Endothelial cell of hepatic sinusoid (primary cell): ENCODE results near the gene SPIRE2.
"Not testable (repeated sequence)": the region's sequence is repeated elsewhere in the genome, so short reads cannot be mapped to it uniquely, and the experiment has no call there.

ENCODE experiments used
- in situ Hi-C: cut with HindIII; loops from 2 replicates; pipeline ENCODE4 v1.10.0; 2017; ENCODE audit warnings: low sequenced_read_pairs

Gene SPIRE2

DNA sequence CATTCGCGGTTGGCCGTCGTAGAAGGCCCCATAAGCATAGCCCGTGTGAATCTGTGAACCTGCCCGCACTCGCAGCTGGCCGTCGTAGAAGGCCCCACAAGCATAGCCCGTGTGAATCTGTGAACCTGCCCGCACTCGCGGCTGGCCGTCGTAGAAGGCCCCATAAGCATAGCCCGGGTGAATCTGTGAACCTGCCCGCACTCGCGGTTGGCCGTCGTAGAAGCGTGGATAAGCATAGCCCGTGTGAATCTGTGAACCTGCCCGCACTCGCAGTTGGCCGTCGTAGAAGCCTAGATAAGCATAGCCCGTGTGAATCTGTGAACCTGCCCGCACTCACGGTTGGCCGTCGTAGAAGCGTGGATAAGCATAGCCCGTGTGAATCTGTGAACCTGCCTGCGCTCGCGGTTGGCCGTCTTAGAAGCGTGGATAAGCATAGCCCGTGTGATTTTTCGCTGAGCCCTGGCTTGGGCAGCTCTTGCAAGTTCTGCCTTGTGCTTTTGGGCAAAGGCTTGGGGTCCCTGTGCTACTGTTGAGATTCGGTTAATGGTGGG lies 6.6 kb downstream of the SPIRE2 start:
- in situ Hi-C loops = not testable (repeated sequence)

DNA sequence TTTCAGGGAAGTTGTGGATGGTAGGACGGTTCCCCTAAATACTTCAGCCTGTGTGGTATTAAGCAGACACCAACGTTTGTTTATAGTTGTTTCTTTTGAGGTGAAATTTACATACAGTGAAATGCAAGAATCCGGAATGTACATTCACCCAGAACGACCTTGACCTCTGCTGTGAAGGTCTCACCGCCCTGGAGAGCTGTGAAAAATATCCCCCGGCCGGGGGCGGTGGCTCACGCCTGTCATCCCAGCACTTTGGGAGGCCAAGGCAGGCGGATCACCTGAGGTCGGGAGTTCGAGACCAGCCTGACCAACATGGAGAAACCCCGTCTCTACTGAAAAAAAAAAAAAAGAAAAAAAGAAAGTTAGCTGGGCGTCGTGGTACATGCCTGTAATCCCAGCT lies 8.2 kb downstream of the SPIRE2 start:
- in situ Hi-C loops = not testable (repeated sequence)

DNA sequence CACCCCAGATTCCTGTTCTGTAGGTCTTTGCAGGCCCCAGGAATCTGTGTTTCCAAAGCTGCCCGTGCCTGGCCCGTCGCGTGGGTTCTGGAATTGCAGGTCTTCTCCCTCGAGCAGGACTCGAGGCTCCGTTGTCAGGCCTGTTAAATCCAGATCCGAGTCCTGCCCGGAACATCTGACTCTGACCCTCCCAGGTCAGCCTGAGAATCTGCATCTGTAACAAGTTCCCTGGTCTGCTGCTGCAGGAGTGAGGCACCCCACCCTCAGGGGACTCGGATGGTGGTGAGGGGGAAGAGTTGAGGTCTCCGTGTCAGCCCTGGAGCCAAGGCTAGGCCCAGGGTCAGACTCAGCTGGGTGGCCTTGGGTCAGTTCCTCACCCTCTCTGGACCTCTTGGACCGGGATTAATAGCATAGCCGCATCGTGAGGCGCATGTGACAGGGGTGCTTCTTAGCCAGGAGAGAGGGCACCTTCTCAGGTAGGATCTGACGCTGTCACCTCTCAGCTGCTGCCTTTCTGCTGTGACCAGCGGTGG lies 8.8 kb downstream of the SPIRE2 start:
- in situ Hi-C loops = no loop called here

DNA sequence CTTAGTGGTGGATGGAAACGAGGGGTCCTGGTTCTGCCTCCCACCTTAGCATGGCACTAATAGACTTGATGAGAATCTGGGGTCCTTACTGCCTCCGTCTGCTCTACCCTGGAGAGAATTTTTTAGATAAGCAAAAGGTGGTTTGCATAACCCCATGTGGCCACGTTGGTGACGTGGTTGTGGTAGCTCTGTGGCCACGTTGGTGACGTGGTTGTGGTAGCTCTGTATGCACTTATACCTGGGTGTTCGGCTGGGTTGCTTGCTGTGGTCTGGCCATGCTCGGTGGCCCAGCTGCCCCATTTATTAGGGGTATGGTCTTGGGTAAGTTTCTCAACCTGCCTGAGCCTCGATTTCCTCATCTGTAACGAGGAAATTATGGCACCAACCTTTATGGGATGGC lies 13.0 kb downstream of the SPIRE2 start:
- in situ Hi-C loops = no loop called here

DNA sequence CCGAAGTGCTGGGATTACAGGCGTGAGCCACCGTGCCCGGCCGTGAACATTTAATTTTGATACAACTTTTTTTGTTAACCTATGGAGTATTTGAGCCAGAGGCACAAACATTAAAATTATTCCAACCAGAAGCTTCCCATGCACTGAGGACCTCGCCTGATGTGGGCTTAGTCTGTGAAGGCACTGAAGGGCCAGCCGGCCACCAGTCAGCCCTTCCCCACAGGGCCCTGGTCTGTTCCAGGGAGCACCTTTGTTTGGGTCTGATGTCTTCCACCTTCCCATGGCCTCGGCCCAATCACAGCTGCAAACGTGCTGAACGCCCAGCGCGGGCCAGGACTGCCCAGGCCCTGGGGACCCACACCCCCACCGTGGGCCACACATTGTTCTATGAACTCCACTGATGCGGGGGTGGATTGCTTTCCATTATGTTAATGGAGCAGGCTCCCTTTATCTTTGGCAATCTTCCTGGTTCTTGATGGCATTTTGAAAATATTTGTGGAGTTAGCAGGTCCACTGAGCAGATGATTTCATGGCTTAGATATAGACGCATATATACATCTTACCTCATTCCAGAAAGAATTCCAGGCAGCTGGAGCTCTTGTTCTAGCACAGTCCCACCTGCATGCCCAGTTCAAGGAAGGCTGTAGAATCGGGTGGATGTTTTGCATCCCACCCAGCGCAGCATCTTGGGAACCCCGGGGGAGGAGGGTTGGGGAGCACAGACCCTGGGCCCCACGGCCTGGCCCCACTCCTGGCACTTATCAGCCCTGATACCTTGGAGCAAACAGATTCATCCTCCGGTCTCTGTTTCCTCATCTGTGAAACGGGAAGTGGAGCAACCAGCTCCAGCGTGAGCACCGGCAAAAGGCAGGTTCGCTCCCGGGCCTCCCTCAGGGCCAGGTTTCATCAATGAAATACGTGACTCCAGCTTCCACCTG lies 14.5 kb downstream of the SPIRE2 start:
- in situ Hi-C loops = no loop called here

DNA sequence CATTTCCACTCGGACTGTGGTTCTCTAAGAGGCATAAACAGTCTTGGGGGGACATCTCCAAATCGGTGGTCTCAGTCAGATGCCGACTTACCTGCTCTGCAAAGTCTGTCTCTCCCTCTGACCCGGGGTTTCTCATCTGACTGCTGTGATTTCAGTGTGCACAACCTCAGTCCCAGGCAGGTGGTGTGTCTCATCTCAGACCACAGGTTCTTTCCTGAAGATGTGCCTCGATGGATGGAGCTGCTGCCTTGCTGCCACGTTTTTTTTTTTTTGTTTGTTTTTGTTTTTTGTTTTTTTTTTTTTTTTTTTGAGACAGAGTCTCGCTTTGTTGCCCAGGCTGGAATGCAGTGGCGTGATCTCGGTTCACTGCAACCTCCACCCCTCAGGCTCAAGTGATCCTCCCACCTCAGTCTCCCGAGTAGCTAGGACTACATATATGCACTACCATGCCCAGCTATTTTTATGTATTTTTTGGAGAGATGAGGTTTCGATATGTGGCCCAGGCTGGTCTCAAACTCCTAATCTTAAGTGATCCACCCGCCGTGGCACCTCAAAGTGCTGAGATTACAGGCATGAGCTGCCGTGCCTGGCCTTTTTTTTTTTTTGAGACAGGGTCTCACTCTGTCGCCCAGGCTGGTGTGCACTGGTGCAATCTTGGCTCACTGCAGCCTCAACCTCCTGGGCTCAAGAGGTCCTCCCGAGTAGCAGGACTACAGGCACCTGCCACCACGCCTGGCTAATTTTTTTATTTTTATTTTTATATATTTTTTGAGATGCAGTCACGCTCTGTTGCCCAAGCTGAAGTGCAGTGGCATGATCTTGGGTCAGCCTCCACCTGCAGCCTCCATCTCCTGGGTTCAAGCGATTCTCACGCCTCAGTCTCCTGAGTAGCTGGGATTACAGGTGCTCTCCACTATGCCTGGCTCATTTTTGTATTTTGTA lies 15.4 kb downstream of the SPIRE2 start:
- in situ Hi-C loops = no loop called here

DNA sequence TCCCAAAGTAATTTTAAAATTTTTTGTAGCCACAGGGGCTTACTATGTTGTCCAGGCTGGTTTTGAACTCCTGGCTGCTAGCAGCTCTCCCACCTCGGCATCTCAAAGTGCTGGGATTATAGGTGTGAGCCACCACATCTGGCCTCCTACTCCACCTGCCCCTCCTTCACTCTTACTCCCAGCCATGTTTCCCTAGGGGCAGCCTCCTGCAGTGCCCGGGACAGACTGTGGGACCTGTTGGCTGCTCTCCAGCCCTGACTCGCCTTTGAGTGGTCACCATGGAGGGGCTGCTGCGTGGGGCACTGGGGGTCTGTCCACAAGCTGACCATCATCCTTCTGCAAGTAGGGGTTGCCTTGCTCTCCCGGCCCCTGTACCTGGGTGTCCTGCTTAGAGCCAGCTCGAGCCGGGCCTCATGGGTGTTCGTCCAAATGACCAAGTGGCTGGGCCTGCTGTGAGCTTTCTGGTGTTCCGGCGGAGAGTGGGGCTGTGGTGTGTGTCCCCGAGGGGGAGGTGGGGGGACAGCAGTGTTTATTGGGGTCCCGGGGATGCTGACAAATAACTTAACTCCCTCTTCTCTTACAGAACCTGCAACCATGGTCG lies 16.6 kb downstream of the SPIRE2 start:
- in situ Hi-C loops = no loop called here

DNA sequence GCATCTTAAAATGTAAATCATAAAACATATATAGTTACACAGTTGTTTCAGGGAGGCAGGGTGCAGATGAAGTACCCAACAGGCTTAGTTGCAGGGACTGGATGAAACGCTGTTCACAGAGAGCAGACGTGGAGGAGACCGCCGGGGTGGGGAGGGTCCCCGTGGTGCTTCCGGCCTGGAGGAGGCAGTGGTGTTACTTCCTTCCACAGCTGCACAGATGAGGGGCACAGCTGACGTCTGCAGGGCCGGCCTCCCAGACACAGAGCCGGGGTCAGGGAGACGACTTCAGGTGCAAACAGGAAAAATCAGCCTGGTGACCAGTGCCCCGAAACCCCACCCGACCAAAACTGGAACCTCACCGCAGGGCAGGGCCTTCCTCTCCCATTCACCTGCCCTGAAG lies 17.1 kb downstream of the SPIRE2 start:
- in situ Hi-C loops = no loop called here

DNA sequence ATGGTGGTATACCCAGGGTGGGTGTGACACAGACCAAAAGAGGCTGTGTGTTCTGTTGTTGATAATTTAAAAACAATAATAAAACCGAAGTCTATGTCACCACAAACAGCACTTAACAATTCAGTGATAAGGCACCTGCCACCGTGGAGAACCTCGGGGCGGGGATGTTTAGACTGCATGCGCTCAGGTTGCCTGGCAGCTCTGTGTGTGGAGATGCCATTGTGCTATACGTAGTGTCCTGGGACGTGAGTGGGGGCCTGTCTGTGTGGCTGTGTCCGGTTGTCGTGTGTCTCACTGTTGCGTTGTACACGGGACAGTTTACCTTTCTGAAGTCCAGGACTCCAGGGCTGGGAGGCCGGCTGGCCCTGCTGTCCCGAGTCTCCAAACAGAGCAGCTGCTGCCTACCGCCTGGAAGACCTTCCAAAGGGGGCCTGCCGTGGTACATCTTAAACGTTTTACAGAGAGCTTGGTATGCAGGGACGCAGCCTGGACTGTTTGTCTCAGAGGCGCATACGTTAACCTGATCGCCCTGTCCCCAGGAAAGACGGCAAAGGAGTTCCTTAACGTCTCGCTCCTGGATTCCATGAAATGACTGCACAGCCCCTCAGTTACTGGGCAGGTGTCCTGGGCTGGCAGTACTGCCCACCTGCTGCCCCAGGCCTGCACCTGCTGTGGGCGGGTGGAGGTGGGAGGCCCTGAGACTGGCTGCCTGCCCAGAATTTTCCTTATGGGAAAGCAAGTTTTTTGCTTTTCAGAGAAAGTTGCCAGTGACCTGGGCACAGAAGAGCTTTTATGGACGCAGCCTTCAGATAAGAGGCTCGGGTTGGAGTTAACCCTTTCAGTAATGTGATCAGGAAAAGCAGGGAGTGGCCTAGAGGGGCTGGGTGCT lies 19.0 kb downstream of the SPIRE2 start:
- in situ Hi-C loops = no loop called here

DNA sequence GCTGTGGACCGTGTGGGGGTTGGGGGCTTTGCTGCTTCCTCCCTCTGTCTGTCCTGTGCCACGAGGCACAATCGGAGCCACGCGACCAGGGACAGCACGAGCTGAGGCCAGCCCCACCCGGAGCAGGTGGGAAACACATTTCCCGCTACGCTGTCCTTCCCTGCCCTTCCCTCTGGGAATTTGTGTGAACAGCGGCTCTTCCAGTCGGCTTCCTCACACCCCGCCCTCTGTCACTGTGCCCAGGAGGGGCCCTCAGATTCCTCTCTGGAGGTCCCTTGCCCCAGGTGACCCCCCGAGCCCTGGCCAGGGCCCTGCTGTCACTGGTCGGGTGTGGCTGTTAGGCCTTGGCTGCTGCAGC lies 19.6 kb downstream of the SPIRE2 start:
- in situ Hi-C loops = no loop called here

DNA sequence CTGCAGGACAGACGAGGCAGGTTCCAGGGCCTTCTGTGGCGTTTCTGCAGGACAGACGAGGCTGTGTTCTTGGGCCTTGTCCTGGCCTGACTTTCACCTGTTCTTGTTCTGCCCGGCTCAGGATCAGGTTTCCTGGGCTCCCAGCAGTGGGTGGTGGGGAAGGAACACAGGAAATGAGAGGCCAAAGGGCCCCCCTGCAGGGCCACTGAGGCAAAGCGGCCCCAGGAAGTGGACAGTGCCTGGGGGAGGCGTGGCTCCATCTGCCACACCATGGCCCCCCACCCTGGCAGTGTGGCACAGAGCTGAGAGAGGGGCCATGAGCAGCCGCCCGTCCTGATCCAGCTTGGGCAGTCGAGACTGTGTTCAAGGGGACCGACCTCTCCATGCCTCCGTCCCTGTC lies 20.7 kb downstream of the SPIRE2 start:
- in situ Hi-C loops = no loop called here

DNA sequence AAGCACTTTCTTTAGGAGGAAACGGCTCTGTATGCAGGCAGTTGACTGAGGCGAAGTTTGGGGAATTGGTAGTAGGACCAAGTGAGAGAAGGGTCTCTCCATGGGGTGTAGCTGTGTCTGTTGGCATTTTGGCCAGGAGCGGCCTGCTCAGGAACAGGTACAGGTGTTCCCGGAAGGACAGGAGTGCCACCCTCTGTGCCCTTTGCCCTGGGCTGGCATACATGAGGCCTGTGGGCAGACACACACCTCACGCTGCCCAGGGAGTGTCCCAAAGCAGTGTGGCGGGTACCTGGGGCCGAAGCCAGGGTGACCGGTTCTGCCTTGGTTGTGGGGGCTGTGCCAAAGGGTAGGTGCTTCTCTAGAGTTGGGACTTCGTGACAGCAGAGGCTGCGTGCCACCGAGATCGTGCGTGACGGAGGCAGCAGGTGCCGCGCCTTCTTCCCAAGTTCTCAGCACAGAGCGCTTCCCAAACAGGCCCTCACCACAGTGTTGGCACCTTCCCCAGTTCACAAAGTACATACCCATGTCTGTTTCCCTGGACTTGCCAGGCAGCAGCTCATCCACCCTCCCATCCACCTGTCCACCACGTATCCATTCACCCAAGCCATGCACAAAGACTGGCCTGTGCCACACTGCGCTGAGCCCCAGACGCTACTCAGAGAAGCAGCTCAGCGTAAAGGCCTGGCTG lies 25.2 kb downstream of the SPIRE2 start:
- in situ Hi-C loops = no loop called here

DNA sequence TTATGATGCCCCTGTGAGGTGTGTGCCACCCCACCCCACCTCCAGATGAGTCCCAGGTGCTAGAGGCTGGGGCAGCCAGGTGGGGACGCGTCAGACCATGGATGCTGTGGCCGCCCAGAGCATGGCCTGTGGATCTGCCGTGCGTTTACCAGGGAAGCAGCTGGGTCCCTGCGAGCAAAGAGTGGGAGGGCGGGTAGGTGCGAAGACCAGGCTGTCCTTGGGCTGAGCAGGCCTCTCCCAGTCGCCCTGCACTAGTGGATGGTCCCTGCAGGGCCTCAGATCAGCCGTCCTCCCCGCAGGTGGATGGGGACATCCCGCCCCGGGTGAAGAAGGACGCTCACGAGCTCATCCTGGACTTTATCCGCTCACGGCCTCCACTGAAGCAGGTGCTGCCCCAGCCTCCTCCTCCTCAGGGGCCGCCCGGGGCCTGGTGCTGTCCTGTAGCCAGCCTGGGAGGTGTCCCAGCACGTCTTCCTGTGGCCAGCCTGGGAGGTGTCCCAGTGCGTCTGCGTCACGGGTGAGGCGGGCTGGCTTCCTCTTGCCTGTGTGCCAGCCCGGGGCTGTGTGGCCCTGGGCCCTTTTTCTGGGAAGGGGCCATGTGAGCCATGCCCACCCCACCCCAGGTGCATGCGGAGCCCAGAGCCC lies 27.1 kb downstream of the SPIRE2 start:
- in situ Hi-C loops = no loop called here

DNA sequence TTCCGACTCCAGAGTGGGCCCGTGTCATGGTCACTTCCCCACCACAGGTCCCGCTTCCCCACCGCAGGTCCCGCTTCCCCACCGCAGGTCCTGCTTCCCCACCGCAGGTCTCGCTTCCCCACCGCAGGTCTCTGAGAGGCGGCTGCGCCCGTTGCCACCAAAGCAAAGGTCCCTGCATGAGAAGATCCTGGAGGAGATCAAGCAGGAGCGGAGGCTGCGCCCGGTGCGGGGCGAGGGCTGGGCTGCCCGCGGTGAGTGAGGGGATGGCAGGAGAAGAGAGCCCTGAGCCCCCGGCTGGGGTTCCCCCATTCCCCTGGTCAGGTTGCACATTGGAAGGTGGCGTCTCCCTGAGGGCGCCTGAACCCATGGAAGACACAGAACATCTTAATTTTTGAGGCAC lies 27.7 kb downstream of the SPIRE2 start:
- in situ Hi-C loops = no loop called here

DNA sequence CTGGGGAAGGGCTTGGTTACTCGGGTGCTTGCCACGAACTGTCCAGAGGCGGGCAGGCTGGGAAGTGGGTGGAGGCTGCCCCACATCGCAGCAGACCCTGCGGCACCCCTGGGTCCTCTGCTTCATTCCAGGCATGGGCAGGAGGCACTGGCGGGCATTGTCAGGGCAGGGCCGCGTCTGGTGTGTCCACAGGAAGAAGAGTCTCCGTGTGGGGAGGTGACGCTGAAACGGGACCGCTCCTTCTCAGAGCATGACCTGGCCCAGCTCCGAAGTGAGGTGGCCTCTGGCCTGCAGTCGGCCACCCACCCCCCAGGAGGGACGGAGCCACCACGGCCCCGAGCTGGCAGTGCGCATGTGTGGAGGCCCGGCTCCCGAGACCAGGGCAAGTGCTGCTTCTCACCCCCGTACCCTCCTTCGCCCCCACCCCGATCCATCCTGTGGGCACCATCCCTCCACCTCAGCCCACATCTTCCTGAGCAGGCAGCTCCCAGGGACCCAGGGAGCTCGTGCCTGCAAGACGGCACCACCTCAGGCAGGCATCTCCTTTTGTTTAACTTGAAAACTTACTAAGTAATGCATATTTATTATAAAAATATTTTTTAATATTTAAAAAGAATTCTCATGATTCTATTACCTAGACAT lies 30.8 kb downstream of the SPIRE2 start:
- in situ Hi-C loops = no loop called here

DNA sequence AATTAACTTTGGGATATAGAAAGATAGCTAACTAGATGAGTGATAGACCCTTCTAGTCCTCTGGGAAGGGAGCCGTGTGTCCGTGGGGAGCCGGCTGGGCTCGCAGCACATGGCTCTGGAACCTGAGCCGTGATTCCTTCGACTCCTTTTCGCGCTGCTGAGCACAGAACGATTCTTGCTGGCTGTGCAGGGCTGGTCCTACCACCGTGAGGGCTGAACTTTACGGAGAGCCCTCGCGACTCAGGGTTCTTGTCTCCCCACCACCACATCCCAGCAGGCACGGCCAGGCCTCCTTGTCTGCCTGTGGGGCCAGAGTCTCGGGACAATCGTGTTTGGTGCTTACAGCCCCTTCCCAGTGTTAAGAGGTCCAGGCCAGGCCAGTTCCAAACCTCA lies 31.3 kb downstream of the SPIRE2 start:
- in situ Hi-C loops = no loop called here

DNA sequence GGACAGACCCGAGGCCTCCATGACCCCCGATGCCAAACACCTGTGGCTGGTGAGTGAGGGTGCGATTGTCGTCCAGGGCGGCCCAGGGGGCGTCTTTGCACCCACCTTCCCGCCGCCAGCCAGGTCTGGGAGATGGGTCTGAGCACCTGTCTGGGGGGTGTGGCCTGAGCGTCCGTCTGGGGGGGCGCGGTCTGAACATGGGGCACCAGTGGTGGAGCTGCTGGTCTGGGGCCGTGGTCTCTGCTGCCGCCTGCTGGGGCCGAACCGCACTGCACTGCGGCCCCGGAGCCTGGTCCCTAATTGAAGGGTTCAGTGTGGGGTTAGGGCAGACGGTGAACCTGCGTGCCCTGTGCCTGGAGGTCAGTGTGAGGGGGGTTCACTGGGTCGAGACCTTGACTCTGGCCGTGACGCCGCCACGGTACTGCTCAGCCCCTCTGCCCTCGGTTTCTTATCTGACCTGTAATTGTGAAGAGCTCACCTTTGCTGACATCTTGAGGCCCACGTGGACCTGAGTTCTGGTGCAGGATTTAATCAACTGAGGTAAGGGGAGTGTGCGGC lies 32.6 kb downstream of the SPIRE2 start:
- in situ Hi-C loops = no loop called here

DNA sequence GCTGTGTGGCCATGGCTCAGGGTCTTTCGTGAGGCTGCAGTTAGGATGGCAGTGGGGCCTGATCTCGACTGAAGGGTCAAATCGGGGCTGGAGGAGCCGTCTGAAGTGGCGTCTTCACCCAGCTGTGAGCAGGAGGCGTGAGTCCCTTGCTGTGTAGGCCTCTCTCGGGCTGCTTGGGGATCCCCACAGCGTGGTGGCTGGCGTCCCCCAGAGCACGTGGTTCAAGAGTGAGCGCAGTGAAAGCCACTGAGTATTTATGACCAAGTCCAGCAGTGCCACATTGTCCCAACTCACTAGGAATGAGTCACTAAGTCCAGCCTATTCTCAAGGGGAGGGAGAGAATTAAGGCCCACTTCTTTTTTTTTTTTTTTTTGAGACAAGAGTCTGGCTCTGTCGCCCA lies 33.4 kb downstream of the SPIRE2 start:
- in situ Hi-C loops = no loop called here
